Measurements from ENCODE around the gene FUT9. TPM values are rescaled to one million over a fixed set of nuclear protein-coding genes. Genes with fewer than 3 reads are reported as not detected.

The FUT9 gene
- polyA plus RNA-seq, 6 donors from 2014 or later = not detected

- Mint-ChIP-seq H3K27ac (no peak overlapping the region), H3K4me1 (no peaks in the 10 kb centered on the region), H3K36me3 (no peaks in the 10 kb centered on the region), H3K4me3 (no peak overlapping the region), H3K27me3 (no peaks in the 10 kb centered on the region), H3K9me3 (peaks cover 0 to 4% (median 0%) of the 10 kb centered on the region in 7 donors)
- ATAC-seq (ENCODE audit: low read depth in 2 of 2) (no peak), DNase-seq (no peak)
Measured at GRCh38 chr6:96157018-96157565, 141.3 kb downstream of the FUT9 start.

- peaks cover 0 to 4% (median 0%) of the 10 kb centered on the region in 7 donors for H3K9me3 Mint-ChIP-seq
- DNase-seq (no peak), ATAC-seq (ENCODE audit: low read depth in 2 of 2) (no peak)
- H3K27me3 Mint-ChIP-seq = no peaks in the 10 kb centered on the region
- H3K36me3 Mint-ChIP-seq = no peaks in the 10 kb centered on the region
- H3K27ac Mint-ChIP-seq = peak overlapping the region in 1 of 6 donors; percentile 60
- H3K4me1 Mint-ChIP-seq = no peaks in the 10 kb centered on the region
- H3K4me3 Mint-ChIP-seq = no peak overlapping the region
Measured at GRCh38 chr6:96162711-96163120, 146.9 kb downstream of the FUT9 start.

GRCh38 chr6:96164802-96165201, 149.0 kb downstream of the FUT9 start:
- no peaks in the 10 kb centered on the region for H3K27me3 Mint-ChIP-seq
- H3K4me3 Mint-ChIP-seq = no peak overlapping the region
- H3K27ac Mint-ChIP-seq = no peak overlapping the region
- peaks cover 0 to 4% (median 0%) of the 10 kb centered on the region in 7 donors for H3K9me3 Mint-ChIP-seq
- no peak for ATAC-seq (ENCODE audit: low read depth in 2 of 2)
- H3K4me1 Mint-ChIP-seq = no peaks in the 10 kb centered on the region
- no peak for DNase-seq
- no peaks in the 10 kb centered on the region for H3K36me3 Mint-ChIP-seq

DNA sequence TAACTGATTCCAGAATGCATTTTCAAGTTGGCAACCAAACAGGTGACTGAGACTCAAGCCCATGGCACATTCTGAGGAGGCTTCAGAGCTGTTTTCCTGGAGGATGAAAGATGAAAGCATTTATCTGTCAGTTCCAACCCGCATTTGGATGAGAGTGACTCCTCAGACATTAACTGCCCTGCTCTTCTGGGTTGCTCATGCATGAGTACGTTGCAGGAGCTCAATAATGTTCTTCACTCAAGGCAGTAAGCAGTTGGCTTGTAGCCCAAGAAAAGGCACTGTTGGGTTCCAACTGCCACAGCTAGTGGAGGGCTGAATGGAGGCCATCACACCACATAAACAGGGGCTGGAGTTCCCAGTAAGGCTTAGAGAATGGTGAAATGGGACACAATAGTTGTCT, 155.3 kb downstream of the FUT9 start:
- H3K4me3 Mint-ChIP-seq = no peak overlapping the region
- no peak overlapping the region for H3K27ac Mint-ChIP-seq
- peaks cover 0 to 4% (median 0%) of the 10 kb centered on the region in 7 donors for H3K9me3 Mint-ChIP-seq
- no peaks in the 10 kb centered on the region for H3K4me1 Mint-ChIP-seq
- no peaks in the 10 kb centered on the region for H3K36me3 Mint-ChIP-seq
- H3K27me3 Mint-ChIP-seq = no peaks in the 10 kb centered on the region
- DNase-seq (no peak), ATAC-seq (ENCODE audit: low read depth in 2 of 2) (no peak)

GRCh38 chr6:96184798-96185197, 169.0 kb downstream of the FUT9 start:
- no peak overlapping the region for H3K4me3 Mint-ChIP-seq
- H3K9me3 Mint-ChIP-seq = peaks cover 0 to 10% (median 6%) of the 10 kb centered on the region in 7 donors
- no peaks in the 10 kb centered on the region for H3K36me3 Mint-ChIP-seq
- DNase-seq (no peak), ATAC-seq (ENCODE audit: low read depth in 2 of 2) (no peak)
- no peak overlapping the region for H3K27ac Mint-ChIP-seq
- peaks cover 0 to 5% (median 0%) of the 10 kb centered on the region in 3 donors for H3K27me3 Mint-ChIP-seq
- no peaks in the 10 kb centered on the region for H3K4me1 Mint-ChIP-seq

DNA sequence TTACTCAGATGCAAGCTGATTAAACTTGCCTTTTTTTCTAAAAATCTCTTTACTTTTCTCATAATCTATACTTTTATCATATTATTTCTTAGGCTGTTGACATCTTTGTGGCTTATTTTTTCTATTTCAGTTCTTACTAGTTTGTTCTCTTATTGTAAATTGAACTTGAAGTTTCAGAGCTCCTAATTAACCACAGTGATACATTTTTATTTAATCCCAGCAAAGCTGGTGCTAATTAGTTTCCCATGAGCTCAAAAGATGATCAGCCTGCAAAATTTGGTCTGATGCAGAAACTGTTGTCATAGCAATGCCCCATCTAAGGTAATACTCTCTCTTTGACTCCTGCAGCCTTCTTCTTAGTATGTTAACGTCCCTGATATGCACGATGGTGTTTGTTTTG, 170.3 kb downstream of the FUT9 start:
- no peak overlapping the region for H3K27ac Mint-ChIP-seq
- H3K9me3 Mint-ChIP-seq = peaks cover 2 to 10% (median 6%) of the 10 kb centered on the region in 7 donors
- DNase-seq (no peak), ATAC-seq (ENCODE audit: low read depth in 2 of 2) (no peak)
- no peaks in the 10 kb centered on the region for H3K4me1 Mint-ChIP-seq
- H3K27me3 Mint-ChIP-seq = peaks cover 0 to 5% (median 0%) of the 10 kb centered on the region in 3 donors
- no peak overlapping the region for H3K4me3 Mint-ChIP-seq
- H3K36me3 Mint-ChIP-seq = no peaks in the 10 kb centered on the region

DNA sequence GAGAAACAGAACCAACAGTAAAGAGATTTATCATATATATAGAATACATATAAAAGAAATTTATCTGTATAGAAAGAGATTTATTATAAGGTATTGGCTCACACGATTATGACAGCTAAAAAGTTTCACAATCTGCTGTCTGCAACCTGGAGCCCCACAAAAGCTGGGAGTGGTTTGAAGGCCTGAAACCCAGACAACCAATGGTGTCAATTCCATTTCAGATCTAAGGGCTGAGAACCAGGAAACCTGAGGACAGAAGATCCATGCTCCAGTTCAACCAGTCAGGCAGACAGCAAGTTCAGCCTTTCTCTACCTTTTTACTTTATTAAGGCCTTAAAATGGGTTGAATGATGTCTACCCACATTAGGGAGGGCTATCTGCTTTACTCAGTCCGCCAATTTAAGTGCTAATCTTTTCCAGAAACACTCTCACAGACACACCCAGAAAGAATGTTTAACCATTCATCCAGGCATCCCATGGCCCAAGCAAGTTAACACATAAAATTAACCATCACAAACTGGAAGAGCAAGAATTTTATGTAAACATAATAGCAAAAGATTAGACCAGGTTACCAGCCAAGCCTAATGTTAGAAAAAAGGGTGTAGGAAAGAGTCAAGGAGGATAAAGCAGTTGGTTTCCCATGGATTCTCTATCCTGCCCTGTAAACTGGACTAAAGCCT, 170.9 kb downstream of the FUT9 start:
- no peak overlapping the region for H3K4me3 Mint-ChIP-seq

DNA sequence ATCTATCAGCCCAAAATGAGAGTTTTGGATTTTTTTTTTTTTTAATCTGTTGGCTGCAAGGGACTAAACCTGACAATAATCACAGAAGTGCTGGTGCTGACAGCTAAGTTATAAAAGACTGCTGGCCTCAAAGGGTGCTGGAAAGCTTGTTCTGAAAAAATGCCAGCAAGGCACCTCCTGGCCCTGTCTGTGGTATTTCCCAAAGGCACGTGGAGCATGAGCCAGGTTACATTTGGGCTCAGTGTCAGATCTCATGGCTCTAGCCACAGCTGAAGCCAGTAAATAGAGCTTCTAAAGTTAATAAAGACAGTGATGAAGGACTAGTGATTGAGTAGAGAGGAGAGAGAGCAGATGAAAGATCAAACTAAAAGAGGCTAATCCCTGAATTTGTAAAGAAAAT, 178.9 kb downstream of the FUT9 start:
- Mint-ChIP-seq H3K9me3 (peaks cover 0 to 17% (median 9%) of the 10 kb centered on the region in 7 donors), H3K4me3 (no peak overlapping the region), H3K27ac (no peak overlapping the region), H3K36me3 (no peaks in the 10 kb centered on the region), H3K4me1 (no peaks in the 10 kb centered on the region), H3K27me3 (no peaks in the 10 kb centered on the region)
- no peak for ATAC-seq (ENCODE audit: low read depth in 2 of 2)
- no peak for DNase-seq

More for the DNA sequence above, 170.9 kb downstream of the FUT9 start:
- H3K9me3 Mint-ChIP-seq = peaks cover 2 to 12% (median 6%) of the 10 kb centered on the region in 7 donors
- H3K27ac Mint-ChIP-seq = no peak overlapping the region
- ATAC-seq (ENCODE audit: low read depth in 2 of 2) (no peak), DNase-seq (no peak)
- H3K27me3 Mint-ChIP-seq = peaks cover 0 to 5% (median 0%) of the 10 kb centered on the region in 3 donors
- no peaks in the 10 kb centered on the region for H3K4me1 Mint-ChIP-seq
- no peaks in the 10 kb centered on the region for H3K36me3 Mint-ChIP-seq

GRCh38 chr6:96195272-96195671, 179.5 kb downstream of the FUT9 start:
- no peaks in the 10 kb centered on the region for H3K27me3 Mint-ChIP-seq
- no peaks in the 10 kb centered on the region for H3K4me1 Mint-ChIP-seq
- H3K27ac Mint-ChIP-seq = no peak overlapping the region
- H3K4me3 Mint-ChIP-seq = no peak overlapping the region
- peaks cover 0 to 17% (median 9%) of the 10 kb centered on the region in 7 donors for H3K9me3 Mint-ChIP-seq
- H3K36me3 Mint-ChIP-seq = no peaks in the 10 kb centered on the region
- no peak for ATAC-seq (ENCODE audit: low read depth in 2 of 2)
- no peak for DNase-seq

DNA sequence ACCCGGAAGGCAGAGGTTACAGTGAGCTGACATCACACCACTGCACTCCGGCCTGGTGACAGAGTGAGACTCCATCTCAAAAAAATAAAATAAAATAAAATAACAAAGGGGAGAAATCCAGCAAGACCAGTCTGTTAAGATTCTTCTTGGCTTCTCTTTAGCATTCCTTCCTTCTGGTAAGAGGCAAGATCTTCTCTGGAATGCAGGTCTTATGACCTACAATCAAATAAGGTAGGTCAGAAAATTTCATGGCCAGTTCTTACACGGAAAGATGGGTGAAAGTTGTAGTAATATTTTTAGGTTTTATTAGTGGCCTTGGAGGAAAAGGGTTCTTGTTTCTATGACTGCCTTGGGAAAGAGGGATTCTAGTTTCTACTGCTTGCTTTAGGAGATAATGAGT, 180.9 kb downstream of the FUT9 start:
- no peaks in the 10 kb centered on the region for H3K4me1 Mint-ChIP-seq
- H3K27ac Mint-ChIP-seq = no peak overlapping the region
- H3K27me3 Mint-ChIP-seq = no peaks in the 10 kb centered on the region
- ATAC-seq (ENCODE audit: low read depth in 2 of 2) = no peak
- no peaks in the 10 kb centered on the region for H3K36me3 Mint-ChIP-seq
- no peak for DNase-seq
- no peak overlapping the region for H3K4me3 Mint-ChIP-seq
- H3K9me3 Mint-ChIP-seq = peaks cover 0 to 13% (median 5%) of the 10 kb centered on the region in 7 donors

GRCh38 chr6:96197241-96197640, 181.5 kb downstream of the FUT9 start:
- no peak overlapping the region for H3K27ac Mint-ChIP-seq
- H3K4me3 Mint-ChIP-seq = no peak overlapping the region
- no peaks in the 10 kb centered on the region for H3K27me3 Mint-ChIP-seq
- ATAC-seq (ENCODE audit: low read depth in 2 of 2) (no peak), DNase-seq (no peak)
- H3K36me3 Mint-ChIP-seq = no peaks in the 10 kb centered on the region
- H3K9me3 Mint-ChIP-seq = peaks cover 0 to 9% (median 5%) of the 10 kb centered on the region in 7 donors
- H3K4me1 Mint-ChIP-seq = no peaks in the 10 kb centered on the region

GRCh38 chr6:96202571-96202970, 186.8 kb downstream of the FUT9 start:
- DNase-seq (no peak), ATAC-seq (ENCODE audit: low read depth in 2 of 2) (no peak)
- no peaks in the 10 kb centered on the region for H3K36me3 Mint-ChIP-seq
- no peak overlapping the region for H3K27ac Mint-ChIP-seq
- H3K4me3 Mint-ChIP-seq = no peak overlapping the region
- H3K4me1 Mint-ChIP-seq = no peaks in the 10 kb centered on the region
- no peaks in the 10 kb centered on the region for H3K27me3 Mint-ChIP-seq
- peaks cover 0 to 1% (median 0%) of the 10 kb centered on the region in 7 donors for H3K9me3 Mint-ChIP-seq

GRCh38 chr6:96211341-96211740, 195.6 kb downstream of the FUT9 start:
- Mint-ChIP-seq H3K27ac (no peak overlapping the region), H3K4me3 (no peak overlapping the region), H3K27me3 (no peaks in the 10 kb centered on the region), H3K36me3 (no peaks in the 10 kb centered on the region), H3K9me3 (no peaks in the 10 kb centered on the region), H3K4me1 (no peaks in the 10 kb centered on the region)
- DNase-seq (no peak), ATAC-seq (ENCODE audit: low read depth in 2 of 2) (no peak)

GRCh38 chr6:96212066-96212465, 196.3 kb downstream of the FUT9 start:
- Mint-ChIP-seq H3K4me3 (no peak overlapping the region), H3K36me3 (no peaks in the 10 kb centered on the region), H3K4me1 (no peaks in the 10 kb centered on the region), H3K27ac (no peak overlapping the region), H3K9me3 (no peaks in the 10 kb centered on the region), H3K27me3 (no peaks in the 10 kb centered on the region)
- ATAC-seq (ENCODE audit: low read depth in 2 of 2) = no peak
- no peak for DNase-seq
